PC-9 (cell line): Measurements from ENCODE around the gene MYL4.

Experiments
- CTCF ChIP-seq: fragments of 200-600 bp; sonication (generic); conservative IDR thresholded peaks from 2 replicates; pipeline ENCODE4 v1.6.1; 2017; ENCODE audit warnings: mixed run types, antibody characterized with exemption, mild to moderate bottlenecking, moderate library complexity
- EZH2 ChIP-seq: fragments of 200-600 bp; sonication (generic); IDR thresholded peaks from 2 replicates; pipeline ENCODE4 v1.8.0; 2017; ENCODE audit warnings: antibody characterized with exemption, low read depth

- no peak for TF ChIP-seq CTCF
- no peak for TF ChIP-seq EZH2
These were observed 17.0 kb downstream of the MYL4 start for GRCh38 chr17:47225911-47226688.
